ENCODE data around the gene P3H1. TPM values are rescaled to one million over a fixed set of nuclear protein-coding genes. Genes with fewer than 3 reads are reported as not detected.

Gene P3H1
- total RNA-seq, 1 experiment from 2014 or later = 47.1 TPM

GRCh38 chr1:42745851-42746250, 21.0 kb downstream of the P3H1 start:
- no peaks in the 10 kb centered on the region for H3K79me2 ChIP-seq (ENCODE audit: insufficient read depth, low read length)
- H3K4ac ChIP-seq (ENCODE audit: low read depth, low read length) = no peak overlapping the region
- no peaks in the 10 kb centered on the region for H4K20me1 ChIP-seq (ENCODE audit: control insufficient read depth, insufficient read depth, insufficient read length)
- Mint-ChIP-seq H3K27ac (no peak overlapping the region; a peak in 1 of 7 replicates), H3K36me3 (ENCODE audit: insufficient read depth in 1 of 3, low read depth in 3 of 3) (peaks cover 23 to 44% (median 42%) of the 10 kb centered on the region in 3 experiments), H3K4me1 (peaks cover 26% of the 10 kb centered on the region in 2 experiments), H3K27me3 (ENCODE audit: low read depth) (no peaks in the 10 kb centered on the region; the same call in 1 of the 2 replicates), H3K4me3 (no peak overlapping the region), H3K9me3 (peaks cover 5 to 6% of the 10 kb centered on the region in 2 experiments; a peak in 3 of 5 replicates)
- H2BK15ac ChIP-seq (ENCODE audit: low read depth, low read length) = no peak overlapping the region
- H3K23me2 ChIP-seq (ENCODE audit: insufficient read length, low read depth, low read length, poor library complexity, severe bottlenecking) = no peaks in the 10 kb centered on the region
- H4K8ac ChIP-seq (replicated peaks; ENCODE audit: insufficient read length, low read depth, low read length) = no peak overlapping the region
- H3K9ac ChIP-seq (ENCODE audit: extremely low read depth, insufficient read length, low read length) = no peak overlapping the region
- no peak overlapping the region for H2BK12ac ChIP-seq (ENCODE audit: insufficient read length, low read depth, low read length)
- H2BK20ac ChIP-seq (ENCODE audit: low read depth, low read length, poor library complexity, severe bottlenecking) = no peak overlapping the region
- no peaks in the 10 kb centered on the region for H3K9me3 ChIP-seq (ENCODE audit: control insufficient read depth, low read depth, low read length)
- no peak overlapping the region for H2AFZ ChIP-seq (ENCODE audit: low read length)
- no peaks in the 10 kb centered on the region for H3K27me3 ChIP-seq (ENCODE audit: insufficient read depth, low read length)
- no peak overlapping the region for H3K27ac ChIP-seq (ENCODE audit: insufficient read length, low read depth, low read length)
- TF ChIP-seq CTCF (conservative IDR thresholded peaks at IDR 0.05) = no peak
- no peak overlapping the region for H2AK5ac ChIP-seq (ENCODE audit: insufficient read length, low read length)
- H3T11ph ChIP-seq (ENCODE audit: low read length) = no peak overlapping the region
- no peak overlapping the region for H3K18ac ChIP-seq (ENCODE audit: insufficient read length, low read depth, low read length)
- no peak overlapping the region for H3K4me2 ChIP-seq (ENCODE audit: insufficient read depth, insufficient read length, low read length)
- H3K23ac ChIP-seq (ENCODE audit: insufficient read length, low read depth, low read length) = no peak overlapping the region
- no peaks in the 10 kb centered on the region for H3K79me1 ChIP-seq (ENCODE audit: insufficient read depth, low read depth, low read length, poor library complexity, severe bottlenecking)
- no peak overlapping the region for H3K56ac ChIP-seq (ENCODE audit: insufficient read length, low read depth, low read length)
- no peak overlapping the region for H4K5ac ChIP-seq (ENCODE audit: insufficient read length, low read depth, low read length)
- H3K4me1 ChIP-seq (ENCODE audit: insufficient read depth, low read length) = no peaks in the 10 kb centered on the region; the same call in 1 of the 2 replicates
- no CpG with 5 or more reads among the region's 8 CpGs for WGBS (ENCODE audit: extremely low coverage, insufficient read length, low lambda C conversion rate)
- no peak overlapping the region for H2BK120ac ChIP-seq (ENCODE audit: low read depth, low read length, poor library complexity, severe bottlenecking)
- no peak overlapping the region for H3K14ac ChIP-seq (ENCODE audit: insufficient read depth, low read length)
- H4K91ac ChIP-seq (ENCODE audit: insufficient read length, low read depth, low read length) = no peak overlapping the region
- H2BK5ac ChIP-seq (ENCODE audit: insufficient read length, low read length) = no peak overlapping the region
- DNase-seq = no peak

Data from H9 (cell line).